GM12873 (cell line): ENCODE data around the gene CNDP2.

ENCODE experiments used
- CTCF ChIP-seq: IDR thresholded peaks from 2 replicates; pipeline ENCODE4 v1.5.1; 2012; ENCODE audit warnings: low read depth, mild to moderate bottlenecking, moderate library complexity, low read length, control low read depth; ENCODE audit not compliant: insufficient read depth; ENCODE audit errors: missing control alignments

The CNDP2 gene

GRCh38 chr18:74514860-74515495 is 18.8 kb downstream of the CNDP2 start:
- TF ChIP-seq CTCF, result no peak

- TF ChIP-seq CTCF, result no peak
These were observed 19.6 kb downstream of the CNDP2 start for GRCh38 chr18:74515620-74516231.

GRCh38 chr18:74516271-74517235 is 20.4 kb downstream of the CNDP2 start:
- TF ChIP-seq CTCF, result no peak

- TF ChIP-seq CTCF, result no peak
These were observed 21.1 kb downstream of the CNDP2 start for GRCh38 chr18:74517236-74517630.

- no peak for TF ChIP-seq CTCF
These were observed 22.5 kb downstream of the CNDP2 start for GRCh38 chr18:74518456-74519295.

- no peak for TF ChIP-seq CTCF
These were observed 23.3 kb downstream of the CNDP2 start for GRCh38 chr18:74519320-74520095.
